Measurements from ENCODE around the gene SLC25A12.
"Not testable (repeated sequence)": the region's sequence is repeated elsewhere in the genome, so short reads cannot be mapped to it uniquely, and the experiment has no call there.

Gene SLC25A12

GRCh38 chr2:171788316-171788993 lies 105.6 kb downstream of the SLC25A12 start:
- no peak for DNase-seq (ENCODE audit: low read depth in 2 of 2)

GRCh38 chr2:171787333-171788072 lies 106.5 kb downstream of the SLC25A12 start:
- DNase-seq (ENCODE audit: low read depth in 2 of 2), result no peak

- DNase-seq (ENCODE audit: low read depth in 2 of 2), result no peak
Observed at GRCh38 chr2:171785450-171785849, 108.6 kb downstream of the SLC25A12 start.

- no peak for DNase-seq (ENCODE audit: low read depth in 2 of 2)
Observed at GRCh38 chr2:171778515-171778914, 115.5 kb downstream of the SLC25A12 start.

- not testable (repeated sequence) for DNase-seq (ENCODE audit: low read depth in 2 of 2)
Observed at GRCh38 chr2:171774581-171774980, 119.5 kb downstream of the SLC25A12 start.

GRCh38 chr2:171772373-171772772 lies 121.7 kb downstream of the SLC25A12 start:
- DNase-seq (ENCODE audit: low read depth in 2 of 2), result no peak

GRCh38 chr2:171771463-171771862 lies 122.6 kb downstream of the SLC25A12 start:
- DNase-seq (ENCODE audit: low read depth in 2 of 2), result no peak

GRCh38 chr2:171763602-171764001 lies 130.4 kb downstream of the SLC25A12 start:
- DNase-seq (ENCODE audit: low read depth in 2 of 2), result no peak

GRCh38 chr2:171762879-171763573 lies 131.0 kb downstream of the SLC25A12 start:
- DNase-seq (ENCODE audit: low read depth in 2 of 2), result no peak

- not testable (repeated sequence) for DNase-seq (ENCODE audit: low read depth in 2 of 2)
Observed at GRCh38 chr2:171761176-171761575, 132.9 kb downstream of the SLC25A12 start.

GRCh38 chr2:171758762-171759161 lies 135.3 kb downstream of the SLC25A12 start:
- DNase-seq (ENCODE audit: low read depth in 2 of 2), result not testable (repeated sequence)

GRCh38 chr2:171754254-171754939 lies 139.6 kb downstream of the SLC25A12 start:
- no peak for DNase-seq (ENCODE audit: low read depth in 2 of 2)

GRCh38 chr2:171747371-171747770 lies 146.7 kb downstream of the SLC25A12 start:
- DNase-seq (ENCODE audit: low read depth in 2 of 2), result no peak

- no peak for DNase-seq (ENCODE audit: low read depth in 2 of 2)
Observed at GRCh38 chr2:171745806-171746205, 148.2 kb downstream of the SLC25A12 start.

GRCh38 chr2:171745141-171745540 lies 148.9 kb downstream of the SLC25A12 start:
- no peak for DNase-seq (ENCODE audit: low read depth in 2 of 2)

- DNase-seq (ENCODE audit: low read depth in 2 of 2), result no peak
Observed at GRCh38 chr2:171742760-171743159, 151.3 kb downstream of the SLC25A12 start.

- DNase-seq (ENCODE audit: low read depth in 2 of 2), result no peak
Observed at GRCh38 chr2:171741189-171741588, 152.9 kb downstream of the SLC25A12 start.

GRCh38 chr2:171735991-171736710 lies 157.9 kb downstream of the SLC25A12 start:
- DNase-seq (ENCODE audit: low read depth in 2 of 2), result no peak

Data from stimulated activated CD8-positive, alpha-beta memory T cell treated with anti-CD3 and anti-CD28 coated beads, Interleukin-7, amount 100 ng/mL, for 4 hours (primary cell).